CD4-positive, alpha-beta T cell (primary cell): ENCODE results near the gene BSDC1. TPM values are rescaled to one million over a fixed set of nuclear protein-coding genes. Genes with fewer than 3 reads are reported as not detected.

Experiments used
- ATAC-seq: fragments of 200-7000 bp; cut with Tn5 transposase; one replicate; pipeline ENCODE4 v1.10.0; 2022; ENCODE audit warnings: mild to moderate bottlenecking; ENCODE audit not compliant: poor library complexity
- CTCF ChIA-PET: fragments of 350-600 bp; sonication (Branson Sonifier 250); formaldehyde crosslinking; loops from one replicate; lab custom pipeline; 2021; ENCODE audit warnings: antibody characterized with exemption, inconsistent platforms; lab: Charles Lee
- POLR2A ChIA-PET: fragments of 350-600 bp; sonication (Branson Sonifier 250); formaldehyde crosslinking; loops from one replicate; lab custom pipeline; 2021; ENCODE audit warnings: antibody characterized with exemption, inconsistent platforms; lab: Charles Lee
- DNase-seq, 14 experiments: peaks; one replicate each; pipeline ENCODE4 v3.0.0-alpha.2; 2013 to 2020; ENCODE audit warnings: mixed read lengths in 2 of 14
- H3K27ac ChIP-seq, 2 donors: one replicate each; pipeline versions ENCODE4 v1.5.1 to v1.7.0; 2013; ENCODE audit warnings: low read length in 2 of 2, low read depth in 1 of 2, mild to moderate bottlenecking in 1 of 2
- H3K27me3 ChIP-seq, 2 experiments: 1 replicate in 1 of 2; 2 replicates in 1 of 2; pipeline versions ENCODE4 v1.6.1 to v1.7.0; 2013; ENCODE audit warnings: low read length in 2 of 2, control low read depth in 1 of 2, mild to moderate bottlenecking in 1 of 2, moderate library complexity in 1 of 2; ENCODE audit not compliant: insufficient read depth in 2 of 2, control insufficient read depth in 1 of 2
- H3K36me3 ChIP-seq: one replicate; pipeline ENCODE4 v1.6.1; 2013; ENCODE audit warnings: low read length, control low read depth; ENCODE audit not compliant: insufficient read depth
- H3K4me1 ChIP-seq: one replicate; pipeline ENCODE4 v1.6.1; 2013; ENCODE audit warnings: low read length, control low read depth; ENCODE audit not compliant: insufficient read depth
- H3K4me3 ChIP-seq: one replicate; pipeline ENCODE4 v1.5.1; 2013; ENCODE audit warnings: mild to moderate bottlenecking, low read length, moderate library complexity
- H3K9me3 ChIP-seq, 2 experiments: 1 replicate in 1 of 2; 2 replicates in 1 of 2; pipeline versions ENCODE4 v1.6.1 to v1.7.0; 2013; ENCODE audit warnings: low read length in 2 of 2, mild to moderate bottlenecking in 2 of 2, control low read depth in 1 of 2, moderate library complexity in 1 of 2; ENCODE audit not compliant: control insufficient read depth in 1 of 2, insufficient read depth in 1 of 2
- H3K27ac Mint-ChIP-seq: one replicate; pipeline ENCODE4 v1.8.0; 2020; ENCODE audit warnings: mixed read lengths
- H3K27me3 Mint-ChIP-seq: one replicate; pipeline ENCODE4 v1.8.0; 2021; ENCODE audit warnings: mixed read lengths
- H3K36me3 Mint-ChIP-seq: one replicate; pipeline ENCODE4 v1.8.0; 2021; ENCODE audit warnings: low read depth, mixed read lengths
- H3K4me1 Mint-ChIP-seq: one replicate; pipeline ENCODE4 v1.8.0; 2021; ENCODE audit warnings: low read depth, mixed read lengths
- H3K4me3 Mint-ChIP-seq: one replicate; pipeline ENCODE4 v1.8.0; 2020; ENCODE audit warnings: mild to moderate bottlenecking, mixed read lengths
- H3K9me3 Mint-ChIP-seq: one replicate; pipeline ENCODE4 v1.8.0; 2020; ENCODE audit warnings: mixed read lengths
- intact Hi-C, 2 experiments: fragments of 100-400 bp; cut with DNase I in 1 of 2; cut with micrococcal nuclease in 1 of 2; formaldehyde crosslinking; loops; one replicate each; pipeline versions ENCODE4 v1.15.1 to v1.9.0; 2023 to 2025; cut with DNase I, micrococcal nuclease
- total RNA-seq, 174 experiments: library from RNA in 2 of 174; stranded (reverse) in 2 of 174; gene quantifications; one replicate each; pipeline ENCODE4 v1.2.3 and lab custom pipeline; 2021 to 2026
- TF ChIP-seq, protein P1 (sequence below): fragments of 200-600 bp; IDR thresholded peaks from one replicate; pipeline ENCODE4 v1.8.0; 2022; ENCODE audit warnings: antibody characterized with exemption, mild to moderate bottlenecking

BSDC1 gene
- total RNA-seq, 2 experiments from 2014 or later, result 186 to 190 TPM

DNA sequence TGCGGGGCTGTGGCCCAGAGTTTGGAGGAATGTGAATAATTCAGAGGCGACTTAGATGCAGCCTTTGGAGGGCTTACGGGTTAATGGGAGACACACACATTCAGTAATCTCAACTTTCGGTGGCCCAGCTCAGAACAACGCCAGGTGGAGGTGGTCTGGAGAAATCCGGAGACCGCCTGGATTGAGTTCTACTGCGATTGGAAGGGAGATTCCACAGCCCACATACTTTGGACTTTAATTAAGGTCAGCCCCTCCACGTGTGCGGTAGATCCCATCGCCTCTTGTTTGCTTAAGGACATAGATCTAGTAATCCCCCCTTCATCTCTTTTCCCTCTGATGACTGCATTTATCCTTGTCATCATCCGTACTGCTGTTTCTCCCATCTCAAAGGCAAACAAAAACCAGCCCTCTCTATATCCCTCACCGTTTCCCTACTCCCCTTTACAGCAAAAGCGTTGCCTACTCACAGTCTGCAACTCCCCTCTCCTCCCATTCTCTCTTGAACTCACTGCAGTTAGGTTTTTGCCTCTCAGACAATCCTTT is 720 bp upstream of the BSDC1 start:
- Mint-ChIP-seq H3K36me3 (peaks cover 20% of the 10 kb centered on the region), H3K4me3 (peak overlapping the region; percentile 98), H3K4me1 (peaks cover 24% of the 10 kb centered on the region), H3K27ac (no peak overlapping the region), H3K27me3 (no peaks in the 10 kb centered on the region), H3K9me3 (no peaks in the 10 kb centered on the region)
- Histone ChIP-seq H3K9me3 (no peaks in the 10 kb centered on the region), H3K36me3 (peaks cover 18% of the 10 kb centered on the region), H3K27ac (peak overlapping the region; percentile 92 to 96), H3K4me3 (peak overlapping the region; percentile 85), H3K27me3 (no peaks in the 10 kb centered on the region), H3K4me1 (peaks cover 40% of the 10 kb centered on the region)
- no peak for DNase-seq
- ChIA-PET POLR2A (interaction anchor here (0.7 to 3.2 kb wide), 44 partner anchors 10 to 786 kb away, joined by 3 to 56 read pairs (median 6); partner anchors contain the start of genes CCDC28B, EIF3I, FAM167B and HDAC1), CTCF (interaction anchor here (1.0 to 1.5 kb wide), 4 partner anchors 23 to 179 kb away, joined by 3 to 5 read pairs (median 4); partner anchors contain the start of gene MARCKSL1)
- TF ChIP-seq, protein P1, sequence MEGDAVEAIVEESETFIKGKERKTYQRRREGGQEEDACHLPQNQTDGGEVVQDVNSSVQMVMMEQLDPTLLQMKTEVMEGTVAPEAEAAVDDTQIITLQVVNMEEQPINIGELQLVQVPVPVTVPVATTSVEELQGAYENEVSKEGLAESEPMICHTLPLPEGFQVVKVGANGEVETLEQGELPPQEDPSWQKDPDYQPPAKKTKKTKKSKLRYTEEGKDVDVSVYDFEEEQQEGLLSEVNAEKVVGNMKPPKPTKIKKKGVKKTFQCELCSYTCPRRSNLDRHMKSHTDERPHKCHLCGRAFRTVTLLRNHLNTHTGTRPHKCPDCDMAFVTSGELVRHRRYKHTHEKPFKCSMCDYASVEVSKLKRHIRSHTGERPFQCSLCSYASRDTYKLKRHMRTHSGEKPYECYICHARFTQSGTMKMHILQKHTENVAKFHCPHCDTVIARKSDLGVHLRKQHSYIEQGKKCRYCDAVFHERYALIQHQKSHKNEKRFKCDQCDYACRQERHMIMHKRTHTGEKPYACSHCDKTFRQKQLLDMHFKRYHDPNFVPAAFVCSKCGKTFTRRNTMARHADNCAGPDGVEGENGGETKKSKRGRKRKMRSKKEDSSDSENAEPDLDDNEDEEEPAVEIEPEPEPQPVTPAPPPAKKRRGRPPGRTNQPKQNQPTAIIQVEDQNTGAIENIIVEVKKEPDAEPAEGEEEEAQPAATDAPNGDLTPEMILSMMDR, result no peak
- intact Hi-C loops, result loop anchor here (1.0 to 10.0 kb wide), 9 partner anchors 44 to 750 kb away; partner anchors contain the start of genes EIF3I (in 1 of the 2), KHDRBS1 (in 1 of the 2), KPNA6 (in 1 of the 2) and MARCKSL1 (in 1 of the 2)
- ATAC-seq, result no peak

DNA sequence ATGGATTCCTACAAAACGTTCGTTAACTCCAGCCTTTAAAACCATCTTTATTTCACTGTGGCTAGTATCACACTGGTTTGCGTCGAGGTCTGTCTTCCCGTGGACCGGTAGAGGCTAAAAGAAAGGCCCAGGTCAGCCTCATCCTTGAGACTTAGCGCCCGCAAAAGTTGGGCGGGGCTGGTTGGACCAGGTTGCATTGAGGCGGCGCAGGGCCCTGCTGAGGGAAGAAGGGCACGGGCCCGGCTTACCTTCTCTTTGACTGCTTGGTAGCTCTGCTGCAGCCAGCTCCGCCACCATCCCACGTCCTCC is 455 bp downstream of the BSDC1 start:
- peak overlapping the region; percentile 85 for H3K4me3 ChIP-seq
- no peaks in the 10 kb centered on the region for H3K9me3 ChIP-seq
- ATAC-seq, result peak; percentile 8
- no peaks in the 10 kb centered on the region for H3K27me3 ChIP-seq
- ChIA-PET CTCF (interaction anchor here (0.8 to 1.5 kb wide), 5 partner anchors 22 to 193 kb away, joined by 3 to 5 read pairs (median 4); partner anchors contain the start of genes CCDC28B and MARCKSL1), POLR2A (interaction anchor here (0.6 to 3.2 kb wide), 39 partner anchors 9 to 788 kb away, joined by 3 to 56 read pairs (median 7); partner anchors contain the start of genes CCDC28B, EIF3I, FAM167B and HDAC1)
- Mint-ChIP-seq H3K27me3 (no peaks in the 10 kb centered on the region), H3K27ac (no peak overlapping the region), H3K4me3 (peak overlapping the region; percentile 98), H3K4me1 (peaks cover 24% of the 10 kb centered on the region), H3K36me3 (peaks cover 20% of the 10 kb centered on the region), H3K9me3 (no peaks in the 10 kb centered on the region)
- H3K36me3 ChIP-seq, result peaks cover 22% of the 10 kb centered on the region
- peaks cover 40% of the 10 kb centered on the region for H3K4me1 ChIP-seq
- peak overlapping the region; percentile 92 to 96 for H3K27ac ChIP-seq
- DNase-seq, result peak in 6 of 14 experiments; percentile 10 to 46 (median 17)
- intact Hi-C loops, result loop anchor here (1.0 to 10.0 kb wide), 8 partner anchors 42 to 749 kb away; partner anchors contain the start of genes EIF3I (in 1 of the 2), KHDRBS1 (in 1 of the 2), KPNA6 (in 1 of the 2) and MARCKSL1 (in 1 of the 2)
- TF ChIP-seq, protein P1, result no peak

DNA sequence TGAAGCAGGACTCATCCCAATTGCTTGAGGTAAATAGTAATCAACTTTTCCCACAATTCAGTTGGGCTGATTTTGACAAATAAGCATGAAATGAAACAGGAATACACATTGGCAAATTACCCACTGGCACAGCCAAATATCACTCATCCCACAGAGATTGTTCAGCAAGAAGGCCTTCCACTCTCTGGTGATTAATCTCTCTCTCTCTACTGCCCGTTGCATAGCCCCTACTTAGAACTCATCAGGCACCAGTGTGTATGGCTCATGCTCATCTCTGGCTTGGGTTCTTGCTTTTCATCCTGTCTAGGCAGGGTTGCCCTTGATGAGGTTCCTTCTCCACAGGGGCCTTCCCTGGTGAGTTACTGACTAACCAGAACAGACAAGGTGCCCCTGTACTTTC is 1.1 kb downstream of the BSDC1 start:
- H3K4me3 ChIP-seq, result peak overlapping the region; percentile 85
- DNase-seq, result peak in 2 of 14 experiments; percentile 24 to 39
- peaks cover 28% of the 10 kb centered on the region for H3K36me3 ChIP-seq
- intact Hi-C loops, result loop anchor here in 1 of 2 experiments (10.0 kb wide), 2 partner anchors 378 to 748 kb away; partner anchors contain the start of genes KHDRBS1 and PEF1
- H3K27me3 ChIP-seq, result no peaks in the 10 kb centered on the region
- Mint-ChIP-seq H3K4me1 (peaks cover 24% of the 10 kb centered on the region), H3K9me3 (no peaks in the 10 kb centered on the region), H3K4me3 (peak overlapping the region; percentile 98), H3K27me3 (no peaks in the 10 kb centered on the region), H3K27ac (no peak overlapping the region), H3K36me3 (peaks cover 20% of the 10 kb centered on the region)
- ChIA-PET POLR2A (interaction anchor here (0.7 to 3.2 kb wide), 6 partner anchors 57 to 192 kb away, joined by 3 to 56 read pairs (median 17); partner anchors contain the start of genes CCDC28B, HDAC1 and MARCKSL1), CTCF (no interaction called here)
- H3K4me1 ChIP-seq, result peaks cover 40% of the 10 kb centered on the region
- ATAC-seq, result no peak
- TF ChIP-seq, protein P1, result no peak
- H3K9me3 ChIP-seq, result no peaks in the 10 kb centered on the region
- peak overlapping the region in 1 of 2 donors; percentile 96 for H3K27ac ChIP-seq
